AG09309 (cell line): Measurements from ENCODE around the gene BFSP2.

Source experiments
- DNase-seq: peaks from one replicate; pipeline ENCODE4 v3.0.0-alpha.2; 2010; ENCODE audit warnings: low read depth
- H3K4me3 ChIP-seq: 2 replicates; pipeline ENCODE4 v1.5.1; 2011; ENCODE audit warnings: mild to moderate bottlenecking, low read depth, low read length, moderate library complexity; ENCODE audit not compliant: control insufficient read depth
- TF ChIP-seq, protein P1 (sequence below): IDR thresholded peaks from 2 replicates; pipeline ENCODE4 v1.5.1; 2011; ENCODE audit warnings: mild to moderate bottlenecking, low read depth, low read length, inconsistent platforms; ENCODE audit not compliant: insufficient read depth, control insufficient read depth; ENCODE audit errors: missing control alignments

BFSP2 gene

DNA sequence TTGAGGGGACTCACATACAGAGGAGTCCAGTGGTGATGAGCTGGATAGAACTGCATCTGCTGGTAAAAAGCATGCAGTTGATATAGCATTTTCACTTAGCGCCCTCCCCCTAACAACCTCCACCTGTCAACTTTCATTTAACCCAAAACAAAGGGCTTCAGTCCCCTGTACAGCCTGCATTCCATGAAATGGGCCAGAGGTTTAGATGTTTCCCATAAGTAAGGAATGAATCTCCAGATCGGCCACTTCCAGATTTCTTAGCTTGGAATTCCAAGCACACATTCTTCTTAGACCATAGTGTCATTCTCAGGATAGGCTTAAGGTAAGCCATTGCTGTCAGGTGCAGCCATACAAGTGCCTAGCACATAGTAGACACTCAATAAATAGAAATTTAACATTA, 32.9 kb upstream of the BFSP2 start:
- no peak overlapping the region for H3K4me3 ChIP-seq
- TF ChIP-seq, protein P1, sequence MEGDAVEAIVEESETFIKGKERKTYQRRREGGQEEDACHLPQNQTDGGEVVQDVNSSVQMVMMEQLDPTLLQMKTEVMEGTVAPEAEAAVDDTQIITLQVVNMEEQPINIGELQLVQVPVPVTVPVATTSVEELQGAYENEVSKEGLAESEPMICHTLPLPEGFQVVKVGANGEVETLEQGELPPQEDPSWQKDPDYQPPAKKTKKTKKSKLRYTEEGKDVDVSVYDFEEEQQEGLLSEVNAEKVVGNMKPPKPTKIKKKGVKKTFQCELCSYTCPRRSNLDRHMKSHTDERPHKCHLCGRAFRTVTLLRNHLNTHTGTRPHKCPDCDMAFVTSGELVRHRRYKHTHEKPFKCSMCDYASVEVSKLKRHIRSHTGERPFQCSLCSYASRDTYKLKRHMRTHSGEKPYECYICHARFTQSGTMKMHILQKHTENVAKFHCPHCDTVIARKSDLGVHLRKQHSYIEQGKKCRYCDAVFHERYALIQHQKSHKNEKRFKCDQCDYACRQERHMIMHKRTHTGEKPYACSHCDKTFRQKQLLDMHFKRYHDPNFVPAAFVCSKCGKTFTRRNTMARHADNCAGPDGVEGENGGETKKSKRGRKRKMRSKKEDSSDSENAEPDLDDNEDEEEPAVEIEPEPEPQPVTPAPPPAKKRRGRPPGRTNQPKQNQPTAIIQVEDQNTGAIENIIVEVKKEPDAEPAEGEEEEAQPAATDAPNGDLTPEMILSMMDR, result no peak
- no peak for DNase-seq

DNA sequence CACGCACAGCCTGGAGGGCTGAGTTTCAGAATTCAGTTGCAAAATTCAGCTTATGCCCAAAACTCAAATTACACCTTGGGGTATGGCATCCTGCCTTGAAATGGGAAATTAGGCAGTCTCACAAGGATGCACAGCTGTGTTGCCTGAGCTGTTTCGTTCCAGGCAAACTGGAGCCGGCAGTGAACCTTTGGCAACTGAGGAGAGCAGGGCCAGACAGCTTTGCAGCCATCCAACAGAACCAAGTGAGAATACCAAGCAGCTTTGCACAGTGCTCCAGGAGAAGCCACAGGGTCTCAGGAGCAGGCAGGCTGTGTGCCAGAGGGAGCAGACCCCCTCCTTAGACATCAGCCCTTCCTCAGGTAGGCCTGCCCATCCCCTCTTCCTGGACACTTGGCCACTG, 32.5 kb upstream of the BFSP2 start:
- TF ChIP-seq, protein P1, result no peak

DNA sequence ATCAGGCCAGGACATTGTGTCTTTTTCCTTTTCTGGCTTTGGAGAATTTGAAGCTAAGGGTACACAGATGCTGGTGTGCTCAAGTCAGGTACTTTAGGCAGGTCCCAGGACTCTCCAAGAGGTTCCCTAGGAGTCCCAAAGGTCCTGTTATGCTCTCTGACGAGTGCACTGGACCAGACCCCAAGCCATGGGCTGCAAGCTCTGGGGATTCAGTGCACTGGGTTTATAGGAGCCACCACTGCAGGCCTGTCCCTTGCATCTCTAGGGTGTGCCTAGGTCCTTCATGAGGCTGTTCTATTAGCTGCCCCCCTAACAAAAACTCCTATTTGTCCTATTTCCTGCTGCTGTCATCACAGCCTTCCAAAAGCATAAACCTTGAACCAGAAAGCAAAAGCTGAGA, 31.9 kb upstream of the BFSP2 start:
- DNase-seq, result no peak
- no peak overlapping the region for H3K4me3 ChIP-seq
- TF ChIP-seq, protein P1, result no peak

More for the DNA sequence above, 32.5 kb upstream of the BFSP2 start:
- no peak overlapping the region for H3K4me3 ChIP-seq
- no peak for DNase-seq

DNA sequence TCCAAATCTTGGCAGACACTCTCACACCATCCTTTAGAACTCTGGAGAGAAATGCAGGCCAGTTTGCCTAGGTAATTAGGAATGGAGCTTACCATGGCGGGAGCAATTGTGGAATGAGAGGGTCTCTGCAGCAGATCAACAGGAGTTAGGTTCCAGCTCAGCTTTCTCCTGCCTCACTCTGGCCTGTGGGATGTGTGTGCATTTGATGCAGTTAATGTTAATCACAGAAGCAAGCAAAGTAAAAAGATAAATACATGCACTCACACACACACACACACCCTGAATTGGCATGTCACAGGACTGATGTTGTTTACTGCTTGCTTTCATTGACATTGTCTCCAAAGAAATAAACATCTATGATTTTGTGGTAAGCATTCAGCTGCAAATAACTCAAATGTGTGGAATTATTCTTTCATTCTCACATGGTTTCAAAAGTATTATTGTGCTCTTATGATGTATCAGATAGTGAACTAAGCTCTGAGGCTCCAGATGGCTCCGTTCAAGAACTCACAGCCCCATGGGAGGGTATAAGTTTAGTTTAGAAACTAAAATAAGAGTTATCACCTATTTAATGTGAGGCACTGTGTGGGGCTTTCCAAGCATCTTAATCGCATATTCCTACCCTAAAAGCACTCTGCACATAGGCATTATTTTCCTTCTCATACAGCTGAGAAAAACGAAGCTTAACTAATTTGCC, 31.3 kb upstream of the BFSP2 start:
- TF ChIP-seq, protein P1, result no peak
- no peak for DNase-seq
- no peak overlapping the region for H3K4me3 ChIP-seq

DNA sequence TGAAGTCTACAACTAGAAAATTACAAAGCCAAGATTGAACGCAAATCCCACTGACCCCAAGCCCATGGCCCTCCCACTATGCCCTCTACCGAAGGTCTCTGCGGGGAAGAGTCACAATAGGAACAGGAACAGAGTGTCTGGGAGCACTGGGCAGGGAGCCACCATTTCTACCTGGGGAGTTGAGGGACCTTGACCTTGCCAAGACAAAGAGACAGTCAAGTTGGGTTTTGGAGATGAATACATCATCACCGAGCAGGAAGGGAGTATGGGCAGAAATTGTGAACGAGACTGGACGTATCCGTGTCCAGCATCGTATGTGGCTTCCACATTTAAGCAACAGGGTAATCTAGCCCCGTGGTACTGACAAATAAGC, 30.8 kb upstream of the BFSP2 start:
- TF ChIP-seq, protein P1, result no peak
- H3K4me3 ChIP-seq, result no peak overlapping the region
- DNase-seq, result no peak

DNA sequence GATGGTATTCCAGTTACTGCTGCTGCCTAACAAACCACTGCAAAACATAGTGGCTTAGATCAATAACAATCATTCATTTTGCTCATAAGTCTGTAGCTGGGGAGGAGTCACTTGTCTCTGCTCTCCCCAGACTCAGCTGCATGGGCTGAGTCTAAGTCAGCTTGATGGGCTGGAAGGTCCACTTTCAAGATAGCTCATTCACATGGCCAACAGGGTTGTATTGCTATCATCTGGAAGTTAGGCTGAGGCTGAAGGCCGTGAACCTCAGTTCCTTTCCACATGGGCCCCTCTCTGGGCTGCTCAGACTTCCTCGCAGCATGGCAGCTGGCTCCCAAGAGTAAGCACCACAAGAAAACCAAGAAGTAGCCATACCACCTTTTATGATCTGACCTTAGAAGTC, 28.7 kb upstream of the BFSP2 start:
- DNase-seq, result no peak
- TF ChIP-seq, protein P1, result no peak
- no peak overlapping the region for H3K4me3 ChIP-seq
